Measurements from ENCODE around the gene DNHD1. TPM values are rescaled to one million over a fixed set of nuclear protein-coding genes. Genes with fewer than 3 reads are reported as not detected.
A peak's percentile ranks its signal among the peaks of the same experiment; 100 is the strongest.

The DNHD1 gene, protein sequence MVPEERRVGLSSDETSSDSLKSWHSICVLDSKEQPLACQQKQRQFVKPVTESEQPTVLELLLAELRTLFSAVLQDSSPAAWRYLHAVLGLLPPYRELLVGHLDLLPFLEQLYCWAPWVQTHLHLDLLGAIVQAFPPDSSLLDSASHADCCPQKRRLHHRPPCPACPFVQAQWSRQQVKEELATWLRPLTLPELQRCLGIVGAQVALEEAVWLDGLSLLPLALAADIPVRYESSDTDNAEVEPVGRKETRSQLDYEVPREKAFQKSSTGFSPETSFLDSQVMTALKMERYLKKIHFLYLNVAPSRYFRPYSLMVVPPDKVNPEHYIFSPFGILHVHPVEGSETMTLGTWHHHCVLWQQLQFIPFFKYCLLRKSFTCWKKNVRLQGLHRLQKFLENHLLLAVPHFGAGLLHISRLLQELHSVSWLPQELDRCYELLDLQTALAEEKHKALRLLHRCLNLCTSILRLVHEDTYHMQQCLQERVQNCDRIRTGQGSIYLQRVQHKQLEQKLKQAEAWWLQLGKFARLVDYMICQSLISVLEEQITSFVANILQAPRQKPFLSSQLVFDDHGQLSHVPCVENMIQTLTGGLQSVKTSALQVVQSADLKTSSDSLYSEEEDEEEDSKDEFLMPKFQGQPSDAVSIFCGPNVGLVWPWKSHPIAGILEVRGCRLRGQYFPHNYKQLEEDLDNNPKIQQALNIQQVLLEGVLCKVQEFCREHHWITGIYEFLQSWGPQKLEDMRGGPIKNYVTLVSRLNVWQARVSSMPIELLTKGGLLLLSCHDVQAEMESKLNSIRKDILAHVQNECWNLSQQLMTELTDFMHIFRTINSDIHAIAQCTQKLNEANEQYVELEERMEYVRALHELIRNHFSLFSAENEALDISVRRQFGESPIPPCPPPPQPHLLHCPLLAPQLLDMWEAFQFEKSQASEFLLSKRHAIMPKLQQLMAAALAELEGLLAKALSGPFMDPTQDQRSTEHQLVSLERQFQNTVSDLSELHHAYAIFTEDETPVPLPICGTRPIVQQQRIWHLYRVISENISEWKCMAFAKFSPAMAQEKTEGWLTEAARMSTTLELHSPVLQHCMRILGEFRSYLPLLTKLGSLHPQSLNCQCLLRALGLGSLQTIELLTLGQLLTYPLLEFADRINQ (N-terminal part only)
- 1 to 10 TPM; 4.4 to 7.6 TPM for total RNA-seq
- long read RNA-seq, partial matches to known transcripts, result 0 of 19 reads
- long read RNA-seq, other reads (novel, unspliced or antisense), result 19 of 19 reads

DNA sequence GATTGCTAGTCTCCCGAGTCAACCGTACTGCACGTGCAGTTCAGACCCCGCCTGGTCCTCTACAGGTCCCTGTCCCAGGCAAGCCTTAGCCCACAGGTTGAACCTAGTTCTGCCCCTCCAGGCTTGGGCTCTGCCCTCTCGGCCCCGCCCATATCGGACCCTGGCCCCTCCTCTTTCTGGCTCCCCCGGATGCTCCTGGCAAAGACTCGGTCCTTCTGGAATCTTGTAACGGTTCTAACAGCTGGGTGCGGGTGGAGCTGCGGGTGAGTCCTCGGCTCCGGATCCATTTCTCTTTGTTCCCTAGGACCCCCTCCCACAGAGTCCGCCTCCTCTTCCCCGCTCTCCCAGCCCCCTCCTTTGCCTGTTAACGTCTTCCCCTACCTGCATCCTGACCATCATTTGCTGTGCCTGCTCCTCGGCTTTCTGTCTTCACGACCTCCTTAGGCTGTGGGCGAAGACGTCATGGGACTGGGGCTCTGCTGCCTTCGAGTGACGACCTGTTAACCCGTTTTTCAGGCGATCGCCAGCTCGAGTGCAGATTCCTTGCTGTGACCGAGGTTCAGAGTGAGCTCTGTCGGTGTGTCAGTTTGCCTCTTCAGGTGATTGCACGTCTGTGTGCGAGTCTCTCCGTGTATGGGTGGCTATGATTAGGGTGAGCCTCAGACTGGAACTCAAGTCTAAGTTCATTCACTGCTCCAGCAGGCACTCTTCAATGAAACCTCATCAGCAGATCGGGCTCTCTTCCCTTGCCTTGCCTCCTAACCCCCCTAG lies at the start of gene DNHD1:
Gene DNHD1 (plus strand): TSS at position 212 of the 771 bp plus-strand sequence. CDS start 936 bp downstream, outside the sequence.
- intact Hi-C loops (cut with DNase I), result no loop called here
- peak; percentile 53 to 62 for ATAC-seq
- peak; percentile 43 for DNase-seq

GRCh38 chr11:6448574-6448973 lies 48.5 kb upstream of the DNHD1 start:
- intact Hi-C loops (cut with DNase I), result loop anchor here in 1 of 2 donors (10.0 kb wide), 1 partner anchor 56 kb away; no protein-coding TSS in a partner anchor
- ATAC-seq, result no peak
- DNase-seq, result no peak

- no peak for DNase-seq
- ATAC-seq, result peak in 1 of 2 donors; percentile 72
- intact Hi-C loops (cut with DNase I), result no loop called here
Measured at GRCh38 chr11:6452219-6452618, 44.9 kb upstream of the DNHD1 start.

DNA sequence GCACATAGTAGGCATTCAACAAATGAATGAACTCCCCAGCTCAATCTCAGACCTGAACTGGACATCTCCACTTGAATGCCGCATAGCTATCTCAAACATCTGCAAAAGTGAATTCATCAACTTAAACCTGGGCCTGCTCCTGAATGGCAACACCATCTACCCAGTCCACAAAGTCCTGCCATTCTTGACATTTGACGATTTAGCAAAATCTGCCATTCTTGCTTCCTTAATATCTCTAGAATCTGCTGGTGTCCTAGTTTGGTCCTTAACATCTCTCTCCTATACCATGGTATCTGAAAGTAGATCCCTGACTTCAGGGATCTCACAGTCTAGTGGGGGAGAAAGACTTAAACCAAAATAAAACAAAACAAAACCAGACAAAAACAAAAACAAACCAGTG lies 43.9 kb upstream of the DNHD1 start:
- intact Hi-C loops (cut with DNase I), result no loop called here
- DNase-seq (no peak), ATAC-seq (no peak)

- DNase-seq, result no peak
- no peak for ATAC-seq
- intact Hi-C loops (cut with DNase I), result no loop called here
Measured at GRCh38 chr11:6455070-6455469, 42.0 kb upstream of the DNHD1 start.

DNA sequence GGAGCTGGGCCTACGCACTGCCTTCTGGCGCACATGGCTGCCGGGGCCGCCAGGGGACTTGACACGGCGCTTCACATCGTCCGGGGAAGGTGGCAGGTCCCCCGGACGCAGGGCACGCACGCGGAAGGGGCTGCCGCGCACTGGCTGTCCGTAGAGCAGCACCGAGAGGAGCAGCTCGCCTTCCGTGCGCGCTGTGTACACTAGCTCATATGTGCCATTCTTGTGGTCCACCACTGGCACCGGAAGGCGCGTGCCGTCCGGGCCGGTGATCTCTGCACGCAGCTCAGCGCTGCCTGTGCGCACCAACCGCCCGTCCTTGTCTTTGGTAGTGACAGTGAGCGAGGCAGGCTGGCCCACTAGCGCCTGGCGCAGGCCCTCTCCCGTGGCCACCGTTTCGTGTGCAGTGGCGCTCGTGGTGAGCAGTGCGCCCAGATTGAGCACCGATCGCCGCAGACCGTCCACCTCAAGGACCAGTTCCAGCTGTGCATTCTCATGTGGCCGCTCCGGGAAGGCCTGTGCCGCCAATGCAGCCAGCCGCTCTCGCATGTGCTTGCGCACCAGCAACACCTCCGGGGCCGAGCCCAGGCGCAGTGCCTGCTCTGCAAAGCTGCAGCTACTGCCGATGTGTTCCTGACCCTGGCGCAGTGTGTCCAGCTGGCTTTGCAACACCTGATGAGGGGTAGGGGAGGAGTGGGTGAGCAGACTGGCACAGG lies 40.6 kb upstream of the DNHD1 start:
- intact Hi-C loops (cut with DNase I), result no loop called here
- no peak for ATAC-seq
- no peak for DNase-seq

DNA sequence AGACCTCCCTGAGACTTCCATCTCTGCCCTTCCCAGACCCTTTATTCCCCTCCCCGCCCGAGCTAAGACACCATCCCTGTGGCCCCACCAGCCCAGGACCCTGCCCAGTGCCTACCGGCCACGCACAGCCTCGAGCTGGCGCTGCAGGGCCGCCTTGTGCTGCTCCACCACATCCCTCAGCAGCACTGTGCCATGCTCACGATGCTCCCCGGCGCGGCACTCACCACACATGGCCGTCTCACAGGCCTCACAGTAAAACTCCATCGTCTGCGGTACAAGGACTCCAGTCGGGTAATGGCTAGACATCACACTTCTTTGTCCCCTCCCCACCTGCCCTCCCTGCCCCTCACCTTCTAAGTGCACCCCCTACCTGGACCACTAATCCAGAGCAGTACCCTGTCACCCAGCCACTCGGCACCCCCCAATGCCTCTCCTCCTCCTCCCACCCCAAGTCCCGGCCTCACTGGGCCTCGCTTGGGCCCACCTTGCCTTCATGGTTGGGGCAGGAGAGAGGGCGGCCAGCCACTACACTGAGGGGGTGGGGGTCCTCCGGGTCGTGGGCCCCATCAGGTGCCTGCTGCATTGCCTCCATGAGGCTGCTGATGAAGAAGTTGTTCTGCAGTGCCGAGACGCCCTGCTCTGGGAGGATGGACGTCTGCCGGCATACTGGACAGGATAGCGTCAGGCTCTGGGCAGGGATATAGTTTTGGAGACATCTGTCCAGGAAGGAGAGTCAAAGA lies 39.3 kb upstream of the DNHD1 start:
- ATAC-seq (no peak), DNase-seq (no peak)
- intact Hi-C loops (cut with DNase I), result no loop called here

- DNase-seq (no peak), ATAC-seq (no peak)
- intact Hi-C loops (cut with DNase I), result no loop called here
Measured at GRCh38 chr11:6458352-6459098, 38.6 kb upstream of the DNHD1 start.

DNA sequence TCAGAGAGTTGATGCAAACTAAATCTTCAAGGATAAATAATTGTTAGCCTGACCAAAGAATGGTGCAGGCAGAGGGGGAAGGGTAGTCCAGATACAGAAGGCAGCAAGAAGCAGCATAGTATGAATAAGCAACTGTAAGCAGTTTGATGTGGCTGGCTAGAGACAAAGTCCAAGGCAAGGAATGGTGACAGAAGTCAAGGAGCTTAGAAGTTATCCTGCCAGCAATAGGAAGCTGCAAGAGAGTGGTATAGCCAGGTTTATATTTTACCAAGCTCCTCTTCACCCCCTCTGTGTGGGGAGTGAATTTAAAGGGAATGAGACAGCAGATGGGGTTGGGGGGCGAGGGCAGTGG lies 38.0 kb upstream of the DNHD1 start:
- no peak for ATAC-seq
- intact Hi-C loops (cut with DNase I), result no loop called here
- no peak for DNase-seq

DNA sequence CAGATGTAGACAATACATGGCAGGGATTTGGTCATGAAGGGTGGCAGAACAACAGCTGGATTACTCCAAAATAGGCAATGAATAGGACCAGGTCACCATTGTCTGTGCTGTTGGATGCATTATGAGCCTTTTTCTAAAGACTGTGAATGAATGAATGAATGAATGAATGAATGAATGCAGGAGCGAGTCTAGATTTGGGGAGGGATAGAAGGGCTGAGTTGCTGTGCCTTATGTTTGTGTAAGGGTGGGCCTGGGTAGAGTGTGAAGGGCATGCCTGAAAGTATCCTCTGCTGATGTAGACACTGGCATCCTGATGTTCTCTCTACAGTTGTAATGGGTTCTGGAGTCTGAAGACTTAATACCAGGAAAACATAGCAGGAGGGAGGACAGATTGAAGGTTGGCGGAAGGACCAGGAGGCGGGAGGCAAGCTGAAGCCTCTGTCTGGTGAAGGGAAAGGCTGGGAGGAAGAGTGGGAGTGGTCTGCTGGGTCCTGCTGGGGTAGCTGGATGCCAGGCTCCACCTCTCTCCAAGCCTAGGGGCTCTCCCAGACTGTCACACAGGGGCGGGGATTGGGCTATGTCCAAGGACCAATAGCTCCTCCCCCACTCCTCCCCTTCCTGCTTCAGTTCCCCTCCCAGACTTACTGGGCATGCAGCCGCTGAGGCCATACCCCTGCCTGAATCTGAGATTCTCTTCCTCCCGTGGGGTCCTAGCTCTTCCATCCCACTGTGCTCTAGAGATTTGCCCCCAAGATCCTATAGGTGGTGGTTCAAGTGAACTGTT lies 28.2 kb upstream of the DNHD1 start:
- intact Hi-C loops (cut with DNase I), result no loop called here
- peak; percentile 93 for DNase-seq
- ATAC-seq, result peak; percentile 87 to 90

- intact Hi-C loops (cut with DNase I), result no loop called here
- ATAC-seq (no peak), DNase-seq (no peak)
Measured at GRCh38 chr11:6469599-6469998, 27.5 kb upstream of the DNHD1 start.

- no peak for ATAC-seq
- no peak for DNase-seq
- intact Hi-C loops (cut with DNase I), result loop anchor here in 1 of 2 donors (10.0 kb wide), 1 partner anchor 238 kb away; the partner anchor contains the start of genes CNGA4 and FHIP1B
Measured at GRCh38 chr11:6472934-6473333, 24.1 kb upstream of the DNHD1 start.

DNA sequence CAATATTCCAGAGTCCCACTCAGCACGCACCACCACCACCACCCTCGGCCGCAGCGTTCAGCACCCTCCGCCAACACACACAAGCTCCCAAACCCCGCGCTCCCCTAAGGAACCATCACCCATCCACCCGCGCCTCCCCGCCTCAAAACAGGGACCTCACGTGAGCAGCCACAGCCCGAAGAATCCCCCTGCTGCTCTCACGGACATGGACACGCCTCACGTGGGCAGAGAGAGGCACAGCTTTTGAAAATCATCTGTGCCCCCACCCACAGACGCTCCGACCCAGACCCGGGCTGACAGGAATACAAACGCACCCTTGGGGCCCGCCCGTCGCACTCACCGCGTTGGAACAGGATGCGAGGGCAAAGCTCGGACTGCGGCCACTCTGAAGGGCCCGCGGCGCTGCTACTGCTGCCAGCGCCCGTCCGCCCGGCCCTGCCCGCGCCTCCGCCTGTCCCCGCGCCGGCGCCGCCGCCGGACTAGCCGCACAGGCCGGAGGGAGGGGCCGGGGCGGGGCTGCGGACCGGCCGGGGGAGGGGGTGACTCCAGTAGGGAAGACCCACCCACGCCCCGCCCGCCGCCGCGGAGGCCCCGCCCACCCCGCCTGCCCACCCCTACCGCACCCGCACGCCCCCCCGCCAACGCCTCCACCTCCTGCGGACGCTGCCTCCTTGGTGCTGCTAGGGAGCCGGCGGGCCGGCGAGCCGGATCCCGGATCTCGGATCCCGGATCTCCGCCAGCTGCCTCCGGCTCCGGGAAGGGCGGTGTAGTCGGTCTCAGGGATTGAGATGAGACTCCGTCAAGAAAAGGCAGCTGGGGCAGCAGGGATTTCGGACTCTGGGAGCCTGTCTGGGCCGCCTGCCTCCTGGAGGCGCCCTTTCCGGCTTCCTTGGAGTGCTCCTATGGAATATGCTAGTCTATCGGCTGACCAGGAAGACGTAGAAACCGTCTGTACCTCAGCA lies 23.3 kb upstream of the DNHD1 start, which contains the start of gene TRIM3:
Gene TRIM3 (minus strand): TSS at position 491 of the 962 bp plus-strand sequence. CDS start 8,246 bp downstream, outside the sequence.
- intact Hi-C loops (cut with DNase I), result loop anchor here in 1 of 2 donors (10.0 kb wide), 1 partner anchor 239 kb away; the partner anchor contains the start of genes CNGA4 and FHIP1B
- peak; percentile 95 for DNase-seq
- ATAC-seq, result peak; percentile 91 to 92

DNA sequence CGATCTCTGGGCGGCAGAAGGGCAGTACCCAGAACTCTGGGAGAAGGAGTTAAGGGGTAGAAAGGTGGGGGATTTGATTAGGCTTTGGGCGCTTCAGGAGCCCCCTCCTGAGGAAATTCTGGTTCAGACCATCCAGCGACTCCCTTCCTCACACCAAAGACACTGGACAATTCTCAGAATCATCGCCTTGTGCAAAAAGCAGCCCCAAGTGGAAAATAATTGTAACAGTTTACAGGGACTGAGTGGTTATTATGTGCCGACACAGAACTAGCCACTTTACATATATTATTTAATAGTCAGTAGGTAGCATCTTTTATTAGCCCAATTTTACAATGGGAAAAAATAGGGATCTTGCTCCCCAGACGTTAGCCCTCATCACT lies 22.7 kb upstream of the DNHD1 start:
- DNase-seq (no peak), ATAC-seq (no peak)
- intact Hi-C loops (cut with DNase I), result loop anchor here in 1 of 2 donors (10.0 kb wide), 1 partner anchor 240 kb away; the partner anchor contains the start of genes CNGA4 and FHIP1B

Measured in left cardiac atrium (tissue), 4 donors.